Measurements from ENCODE around the gene SLC1A2. TPM values are rescaled to one million over a fixed set of nuclear protein-coding genes. Genes with fewer than 3 reads are reported as not detected.
A peak's percentile ranks its signal among the peaks of the same experiment; 100 is the strongest.

The SLC1A2 gene
- total and polyA plus RNA-seq, 2 donors (not counting 1 experiment from before 2014, with no cell fraction given), result 1.2 to 7.6 TPM

GRCh38 chr11:35233518-35233917 is 185.8 kb downstream of the SLC1A2 start:
- H2AFZ ChIP-seq (ENCODE audit: low read length), result no peak overlapping the region
- no peaks in the 10 kb centered on the region for H3K27me3 ChIP-seq (ENCODE audit: control insufficient read depth, insufficient read depth, low read length)
- H3K4me3 ChIP-seq (replicated peaks in 1 of 4; ENCODE audit: control extremely low read depth in 1 of 4, insufficient read depth in 1 of 4, low read depth in 3 of 4, low read length in 4 of 4), result no peak overlapping the region
- H3K79me2 ChIP-seq (ENCODE audit: control insufficient read depth, insufficient read depth, low read length), result no peaks in the 10 kb centered on the region
- H4K20me1 ChIP-seq (ENCODE audit: control insufficient read depth, extremely low read depth, insufficient read depth, low read length), result no peaks in the 10 kb centered on the region
- peaks cover 14% of the 10 kb centered on the region for H3K36me3 ChIP-seq (ENCODE audit: control insufficient read depth, insufficient read depth, low read length)
- TF ChIP-seq CTCF (conservative IDR thresholded peaks at IDR 0.05 in 1 of 2, IDR thresholded peaks at IDR 0.05 in 1 of 2; ENCODE audit: low read depth in 1 of 2, low read length in 2 of 2) (no peak), EZH2 (IDR thresholded peaks at IDR 0.05; ENCODE audit: low read length, missing control alignments) (no peak)
- H3K4me2 ChIP-seq (ENCODE audit: extremely low read depth, insufficient read depth, low read length), result no peak overlapping the region
- no peaks in the 10 kb centered on the region for H3K9me3 ChIP-seq (ENCODE audit: control insufficient read depth, insufficient read depth, low read depth, low read length)
- DNase-seq (ENCODE audit: low read depth in 2 of 2), result no peak
- no peak overlapping the region for H3K9ac ChIP-seq (ENCODE audit: insufficient read depth, low read length)
- H3K4me1 ChIP-seq (ENCODE audit: control insufficient read depth, extremely low read depth, insufficient read depth, low read length), result no peaks in the 10 kb centered on the region
- peak overlapping the region; percentile 22 for H3K27ac ChIP-seq (ENCODE audit: insufficient read depth, low read length)

GRCh38 chr11:35232891-35233330 is 186.4 kb downstream of the SLC1A2 start:
- H3K4me3 ChIP-seq (replicated peaks in 1 of 4; ENCODE audit: control extremely low read depth in 1 of 4, insufficient read depth in 1 of 4, low read depth in 3 of 4, low read length in 4 of 4), result no peak overlapping the region
- no peaks in the 10 kb centered on the region for H3K9me3 ChIP-seq (ENCODE audit: control insufficient read depth, insufficient read depth, low read depth, low read length)
- no peaks in the 10 kb centered on the region for H3K79me2 ChIP-seq (ENCODE audit: control insufficient read depth, insufficient read depth, low read length)
- H3K36me3 ChIP-seq (ENCODE audit: control insufficient read depth, insufficient read depth, low read length), result peaks cover 14% of the 10 kb centered on the region
- no peaks in the 10 kb centered on the region for H3K27me3 ChIP-seq (ENCODE audit: control insufficient read depth, insufficient read depth, low read length)
- H3K27ac ChIP-seq (ENCODE audit: insufficient read depth, low read length), result peak overlapping the region; percentile 22
- no peak overlapping the region for H2AFZ ChIP-seq (ENCODE audit: low read length)
- no peak for TF ChIP-seq CTCF (conservative IDR thresholded peaks at IDR 0.05 in 1 of 2, IDR thresholded peaks at IDR 0.05 in 1 of 2; ENCODE audit: low read depth in 1 of 2, low read length in 2 of 2)
- no peak for TF ChIP-seq EZH2 (IDR thresholded peaks at IDR 0.05; ENCODE audit: low read length, missing control alignments)
- H3K4me2 ChIP-seq (ENCODE audit: extremely low read depth, insufficient read depth, low read length), result no peak overlapping the region
- H3K4me1 ChIP-seq (ENCODE audit: control insufficient read depth, extremely low read depth, insufficient read depth, low read length), result no peaks in the 10 kb centered on the region
- DNase-seq (ENCODE audit: low read depth in 2 of 2), result peak in 1 of 2 donors; percentile 74
- no peaks in the 10 kb centered on the region for H4K20me1 ChIP-seq (ENCODE audit: control insufficient read depth, extremely low read depth, insufficient read depth, low read length)
- no peak overlapping the region for H3K9ac ChIP-seq (ENCODE audit: insufficient read depth, low read length)

- H4K20me1 ChIP-seq (ENCODE audit: control insufficient read depth, extremely low read depth, insufficient read depth, low read length), result no peaks in the 10 kb centered on the region
- no peaks in the 10 kb centered on the region for H3K4me1 ChIP-seq (ENCODE audit: control insufficient read depth, extremely low read depth, insufficient read depth, low read length)
- H3K4me3 ChIP-seq (replicated peaks in 1 of 4; ENCODE audit: control extremely low read depth in 1 of 4, insufficient read depth in 1 of 4, low read depth in 3 of 4, low read length in 4 of 4), result no peak overlapping the region
- no peak for DNase-seq (ENCODE audit: low read depth in 2 of 2)
- H3K79me2 ChIP-seq (ENCODE audit: control insufficient read depth, insufficient read depth, low read length), result no peaks in the 10 kb centered on the region
- H3K27me3 ChIP-seq (ENCODE audit: control insufficient read depth, insufficient read depth, low read length), result no peaks in the 10 kb centered on the region
- H3K9me3 ChIP-seq (ENCODE audit: control insufficient read depth, insufficient read depth, low read depth, low read length), result no peaks in the 10 kb centered on the region
- TF ChIP-seq CTCF (conservative IDR thresholded peaks at IDR 0.05 in 1 of 2, IDR thresholded peaks at IDR 0.05 in 1 of 2; ENCODE audit: low read depth in 1 of 2, low read length in 2 of 2), result no peak
- no peak for TF ChIP-seq EZH2 (IDR thresholded peaks at IDR 0.05; ENCODE audit: low read length, missing control alignments)
- H3K4me2 ChIP-seq (ENCODE audit: extremely low read depth, insufficient read depth, low read length), result no peak overlapping the region
- H3K36me3 ChIP-seq (ENCODE audit: control insufficient read depth, insufficient read depth, low read length), result peaks cover 17% of the 10 kb centered on the region
- no peak overlapping the region for H3K27ac ChIP-seq (ENCODE audit: insufficient read depth, low read length)
- no peak overlapping the region for H2AFZ ChIP-seq (ENCODE audit: low read length)
- no peak overlapping the region for H3K9ac ChIP-seq (ENCODE audit: insufficient read depth, low read length)
Measured at GRCh38 chr11:35231076-35231860, 188.1 kb downstream of the SLC1A2 start.
